ENCODE data around the gene SAMD14.

The SAMD14 gene

GRCh38 chr17:50060951-50061712 is 68.8 kb downstream of the SAMD14 start:
- no peak for TF ChIP-seq GATA1 (IDR thresholded peaks at IDR 0.05; ENCODE audit: low read depth, low read length)
- DNase-seq = no peak
